Nephron (organoid): ENCODE results near the gene TCF12.
A peak's percentile ranks its signal among the peaks of the same experiment; 100 is the strongest.

Source experiments
- H3K27ac Mint-ChIP-seq, 3 experiments: 2 replicates each; pipeline ENCODE4 v1.8.0; 2020; ENCODE audit warnings: mixed read lengths in 3 of 3, mild to moderate bottlenecking in 2 of 3, moderate library complexity in 1 of 3
- H3K27me3 Mint-ChIP-seq: 2 replicates; pipeline ENCODE4 v1.8.0; 2021; ENCODE audit warnings: low read depth, mild to moderate bottlenecking, moderate library complexity, mixed read lengths
- H3K36me3 Mint-ChIP-seq: 2 replicates; pipeline ENCODE4 v1.8.0; 2020; ENCODE audit warnings: low read depth, mixed read lengths
- H3K4me1 Mint-ChIP-seq: 2 replicates; pipeline ENCODE4 v1.8.0; 2020; ENCODE audit warnings: mixed read lengths
- H3K4me3 Mint-ChIP-seq, 3 experiments: 2 replicates each; pipeline ENCODE4 v1.8.0; 2020; ENCODE audit warnings: mild to moderate bottlenecking in 3 of 3, mixed read lengths in 3 of 3, moderate library complexity in 2 of 3
- H3K9me3 Mint-ChIP-seq: 2 replicates; pipeline ENCODE4 v1.8.0; 2020; ENCODE audit warnings: mixed read lengths
- TF ChIP-seq, protein P1 (sequence below), 3 experiments: fragments of 200-600 bp; sonication (generic); IDR thresholded peaks; one replicate each; pipeline ENCODE4 v1.5.0; 2021; ENCODE audit warnings: antibody characterized with exemption in 3 of 3; ENCODE audit not compliant: unreplicated experiment in 3 of 3

Gene TCF12

GRCh38 chr15:57324590-57324890 is 406.1 kb downstream of the TCF12 start:
- TF ChIP-seq, protein P1, sequence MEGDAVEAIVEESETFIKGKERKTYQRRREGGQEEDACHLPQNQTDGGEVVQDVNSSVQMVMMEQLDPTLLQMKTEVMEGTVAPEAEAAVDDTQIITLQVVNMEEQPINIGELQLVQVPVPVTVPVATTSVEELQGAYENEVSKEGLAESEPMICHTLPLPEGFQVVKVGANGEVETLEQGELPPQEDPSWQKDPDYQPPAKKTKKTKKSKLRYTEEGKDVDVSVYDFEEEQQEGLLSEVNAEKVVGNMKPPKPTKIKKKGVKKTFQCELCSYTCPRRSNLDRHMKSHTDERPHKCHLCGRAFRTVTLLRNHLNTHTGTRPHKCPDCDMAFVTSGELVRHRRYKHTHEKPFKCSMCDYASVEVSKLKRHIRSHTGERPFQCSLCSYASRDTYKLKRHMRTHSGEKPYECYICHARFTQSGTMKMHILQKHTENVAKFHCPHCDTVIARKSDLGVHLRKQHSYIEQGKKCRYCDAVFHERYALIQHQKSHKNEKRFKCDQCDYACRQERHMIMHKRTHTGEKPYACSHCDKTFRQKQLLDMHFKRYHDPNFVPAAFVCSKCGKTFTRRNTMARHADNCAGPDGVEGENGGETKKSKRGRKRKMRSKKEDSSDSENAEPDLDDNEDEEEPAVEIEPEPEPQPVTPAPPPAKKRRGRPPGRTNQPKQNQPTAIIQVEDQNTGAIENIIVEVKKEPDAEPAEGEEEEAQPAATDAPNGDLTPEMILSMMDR (IDR thresholded peaks at IDR 0.05; ENCODE audit: unreplicated experiment in 3 of 3): no peak
- peaks cover 13% of the 10 kb centered on the region for H3K27me3 Mint-ChIP-seq
- peaks cover 6% of the 10 kb centered on the region for H3K9me3 Mint-ChIP-seq
- no peaks in the 10 kb centered on the region for H3K36me3 Mint-ChIP-seq
- peaks cover 58% of the 10 kb centered on the region for H3K4me1 Mint-ChIP-seq
- no peak overlapping the region for H3K4me3 Mint-ChIP-seq
- H3K27ac Mint-ChIP-seq: peak overlapping the region in 2 of 3 experiments; percentile 74 to 85

DNA sequence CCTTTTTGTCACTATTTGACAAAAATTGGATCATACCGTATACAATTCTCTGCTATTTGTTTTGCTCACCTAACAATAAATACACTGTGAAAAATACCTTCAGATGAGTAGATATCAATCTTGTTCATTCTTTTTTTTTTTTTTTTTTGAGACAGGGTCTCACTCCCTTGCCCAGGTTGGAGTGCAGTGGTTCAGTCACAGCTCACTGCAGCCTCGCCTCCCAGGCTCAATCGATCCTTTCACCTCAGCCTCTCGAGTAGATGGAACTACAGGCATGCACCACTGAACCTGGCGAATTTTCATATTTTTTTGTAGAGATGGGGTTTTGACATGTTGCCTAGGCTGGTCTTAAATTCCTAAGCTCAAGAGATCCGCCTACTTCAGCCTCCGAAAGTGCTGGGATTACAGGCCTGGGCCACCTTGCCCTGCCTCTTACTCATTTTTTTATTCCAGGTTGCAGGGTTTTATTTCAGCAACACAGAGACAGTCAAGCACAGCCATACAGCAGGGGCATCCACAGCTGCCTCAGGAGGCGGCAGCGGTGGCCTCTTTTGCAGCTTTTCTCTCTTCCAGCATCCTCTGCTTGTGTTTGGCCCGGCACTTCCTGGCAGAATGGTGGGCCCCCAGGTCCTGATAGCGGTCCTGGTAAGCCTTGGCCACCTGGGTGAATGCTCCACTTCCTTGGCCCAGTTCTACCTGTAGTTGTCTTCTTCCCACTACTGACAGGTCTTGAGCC is 406.7 kb downstream of the TCF12 start:
- Mint-ChIP-seq H3K36me3 (no peaks in the 10 kb centered on the region), H3K9me3 (peaks cover 6% of the 10 kb centered on the region), H3K4me1 (peaks cover 60% of the 10 kb centered on the region), H3K27ac (peak overlapping the region; percentile 18 to 85 (median 74)), H3K4me3 (peak overlapping the region in 1 of 3 experiments; percentile 6), H3K27me3 (peaks cover 16% of the 10 kb centered on the region)
- TF ChIP-seq, protein P1 (IDR thresholded peaks at IDR 0.05; ENCODE audit: unreplicated experiment in 3 of 3): no peak

DNA sequence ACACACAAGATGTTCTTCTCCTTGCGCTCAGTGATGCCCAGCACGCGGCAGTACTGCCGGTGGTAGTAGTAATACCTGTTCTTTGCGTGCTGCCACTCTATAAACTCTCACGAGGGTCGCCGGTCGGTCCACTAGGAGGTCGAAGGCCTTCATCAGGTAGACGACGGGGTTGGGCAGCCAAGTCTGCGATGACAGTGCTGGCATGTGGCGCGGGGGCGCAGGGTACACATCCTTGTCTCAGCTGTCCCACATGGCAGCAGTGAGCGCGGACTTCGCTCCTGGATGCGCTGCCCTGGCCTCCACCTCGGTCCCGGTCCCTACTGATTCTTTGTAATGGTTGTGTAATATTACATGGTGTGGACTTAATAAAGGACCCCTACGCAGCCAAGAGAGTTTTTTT is 407.8 kb downstream of the TCF12 start:
- Mint-ChIP-seq H3K27ac (peak overlapping the region in 2 of 3 experiments; percentile 0 to 18), H3K4me1 (peaks cover 56% of the 10 kb centered on the region), H3K9me3 (no peaks in the 10 kb centered on the region), H3K4me3 (no peak overlapping the region), H3K36me3 (no peaks in the 10 kb centered on the region), H3K27me3 (peaks cover 19% of the 10 kb centered on the region)
- TF ChIP-seq, protein P1 (IDR thresholded peaks at IDR 0.05; ENCODE audit: unreplicated experiment in 3 of 3): no peak

GRCh38 chr15:57327985-57328471 is 409.6 kb downstream of the TCF12 start:
- H3K36me3 Mint-ChIP-seq: no peaks in the 10 kb centered on the region
- H3K9me3 Mint-ChIP-seq: no peaks in the 10 kb centered on the region
- peaks cover 21% of the 10 kb centered on the region for H3K27me3 Mint-ChIP-seq
- H3K27ac Mint-ChIP-seq: no peak overlapping the region
- H3K4me1 Mint-ChIP-seq: peaks cover 45% of the 10 kb centered on the region
- TF ChIP-seq, protein P1 (IDR thresholded peaks at IDR 0.05; ENCODE audit: unreplicated experiment in 3 of 3): no peak
- no peak overlapping the region for H3K4me3 Mint-ChIP-seq

- TF ChIP-seq, protein P1 (IDR thresholded peaks at IDR 0.05; ENCODE audit: unreplicated experiment in 3 of 3): no peak
- Mint-ChIP-seq H3K4me1 (peaks cover 45% of the 10 kb centered on the region), H3K27me3 (peaks cover 25% of the 10 kb centered on the region), H3K4me3 (no peak overlapping the region), H3K36me3 (no peaks in the 10 kb centered on the region), H3K27ac (no peak overlapping the region), H3K9me3 (no peaks in the 10 kb centered on the region)
Measured at GRCh38 chr15:57328479-57328878, 410.0 kb downstream of the TCF12 start.

DNA sequence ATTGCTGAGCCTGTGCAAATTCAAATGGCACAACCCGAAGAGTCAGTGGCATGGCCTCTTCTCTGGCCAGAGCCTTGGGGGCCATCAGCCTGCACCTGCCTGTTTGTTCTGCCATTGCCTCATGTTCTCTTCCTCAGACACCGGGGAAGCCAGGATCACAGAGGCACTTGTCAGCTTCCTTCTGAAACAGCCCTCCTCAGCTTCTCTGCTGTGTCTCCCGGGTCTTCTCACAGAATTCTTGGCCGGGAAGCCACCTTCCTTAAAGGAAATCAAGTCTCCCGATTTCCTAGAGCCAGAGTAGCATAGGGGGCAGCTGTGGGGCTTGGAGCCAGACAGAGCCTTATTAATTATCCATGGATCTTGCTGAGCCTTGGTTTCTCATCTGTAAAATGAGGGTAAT is 410.5 kb downstream of the TCF12 start:
- Mint-ChIP-seq H3K27ac (no peak overlapping the region), H3K36me3 (no peaks in the 10 kb centered on the region), H3K27me3 (peaks cover 25% of the 10 kb centered on the region), H3K9me3 (no peaks in the 10 kb centered on the region), H3K4me1 (peaks cover 45% of the 10 kb centered on the region), H3K4me3 (no peak overlapping the region)
- TF ChIP-seq, protein P1 (IDR thresholded peaks at IDR 0.05; ENCODE audit: unreplicated experiment in 3 of 3): no peak
